Lower leg skin (tissue), 4 donors: ENCODE measurements around the gene ZNF621. TPM values are rescaled to one million over a fixed set of nuclear protein-coding genes. Genes with fewer than 3 reads are reported as not detected.
"Not testable (repeated sequence)": the region's sequence is repeated elsewhere in the genome, so short reads cannot be mapped to it uniquely, and the experiment has no call there.

Experiments
- DNase-seq, 2 donors: peaks; one replicate each; pipeline ENCODE4 v3.0.0-alpha.2; 2019; ENCODE audit warnings: low spot score in 2 of 2
- H3K4me3 ChIP-seq: fragments of 200-600 bp; sonication (generic); 2 replicates; pipeline ENCODE4 v1.5.1; 2017; ENCODE audit warnings: mild to moderate bottlenecking, low read depth; ENCODE audit not compliant: poor library complexity, severe bottlenecking
- CTCF ChIP-seq, 3 donors: fragments of 450-650 bp; IDR thresholded peaks; one replicate each; pipeline ENCODE4 v1.5.1; 2016; ENCODE audit warnings: antibody characterized with exemption in 3 of 3, mild to moderate bottlenecking in 3 of 3, moderate library complexity in 2 of 3
- POLR2A ChIP-seq, 2 donors: fragments of 450-650 bp; IDR thresholded peaks; one replicate each; pipeline ENCODE4 v1.6.1; 2016 to 2017; ENCODE audit warnings: antibody characterized with exemption in 2 of 2, mild to moderate bottlenecking in 1 of 2, moderate library complexity in 1 of 2
- WGBS, 2 donors: methylation state at CpG; one replicate each; pipeline ENCODE4 v1.1.5; 2018; 5-methylcytosine and 5-hydroxymethylcytosine counted together
- intact Hi-C: fragments of 100-400 bp; cut with DNase I; formaldehyde crosslinking; loops from one replicate; pipeline ENCODE4 v1.15.0; 2023; ENCODE audit warnings: low total_unique reads
- total RNA-seq, 4 donors: library from RNA; depleted of rRNA; stranded (reverse); fragments of >200 nt; gene quantifications; one replicate each; pipeline ENCODE4 v1.1.0, GENCODE V29; 2016

The ZNF621 gene
- total RNA-seq, 4 donors from 2014 or later: 7.8 to 13.9 (median 12.6) TPM

GRCh38 chr3:40546816-40547215 lies 22.1 kb downstream of the ZNF621 start:
- no peak overlapping the region for H3K4me3 ChIP-seq
- intact Hi-C loops: loop anchor here (5.0 kb wide), 1 partner anchor 1045 kb away; no protein-coding TSS in a partner anchor
- TF ChIP-seq CTCF (IDR thresholded peaks at IDR 0.05) (no peak), POLR2A (IDR thresholded peaks at IDR 0.05) (no peak)
- 27 to 29% methylated on average over 1 of the region's 1 CpG for whole genome bisulfite sequencing, 2 donors
- DNase-seq: no peak

- H3K4me3 ChIP-seq: no peak overlapping the region
- intact Hi-C loops: no loop called here
- WGBS, 2 donors: 96 to 100% methylated on average over 1 of the region's 1 CpG
- TF ChIP-seq POLR2A (IDR thresholded peaks at IDR 0.05) (no peak), CTCF (IDR thresholded peaks at IDR 0.05) (no peak)
- DNase-seq: no peak
These were observed 25.4 kb downstream of the ZNF621 start for GRCh38 chr3:40550167-40550566.

GRCh38 chr3:40557575-40558161 lies 32.9 kb downstream of the ZNF621 start:
- no peak for DNase-seq
- 77 to 78% methylated on average over 7 of the region's 7 CpGs for WGBS, 2 donors
- intact Hi-C loops: no loop called here
- TF ChIP-seq POLR2A (IDR thresholded peaks at IDR 0.05): no peak
- no peak for TF ChIP-seq CTCF (IDR thresholded peaks at IDR 0.05)
- no peak overlapping the region for H3K4me3 ChIP-seq

- intact Hi-C loops, DNase-seq, H3K4me3 ChIP-seq: not testable (repeated sequence)
- 87 to 88% methylated on average over 9 of the region's 9 CpGs for WGBS, 2 donors
These were observed 37.7 kb downstream of the ZNF621 start for GRCh38 chr3:40562482-40562881.

GRCh38 chr3:40565629-40566028 lies 40.9 kb downstream of the ZNF621 start:
- WGBS, 2 donors: 87 to 94% methylated on average over 5 of the region's 5 CpGs
- intact Hi-C loops: not testable (repeated sequence)

GRCh38 chr3:40566694-40567093 lies 41.9 kb downstream of the ZNF621 start:
- H3K4me3 ChIP-seq: no peak overlapping the region
- TF ChIP-seq POLR2A (IDR thresholded peaks at IDR 0.05) (no peak), CTCF (IDR thresholded peaks at IDR 0.05) (no peak)
- intact Hi-C loops: no loop called here
- no peak for DNase-seq
- 63 to 71% methylated on average over 4 of the region's 4 CpGs for WGBS, 2 donors

More at GRCh38 chr3:40565629-40566028, 40.9 kb downstream of the ZNF621 start:
- DNase-seq, H3K4me3 ChIP-seq: not testable (repeated sequence)

GRCh38 chr3:40572588-40572987 lies 47.8 kb downstream of the ZNF621 start:
- intact Hi-C loops: no loop called here
- TF ChIP-seq POLR2A (IDR thresholded peaks at IDR 0.05): no peak
- TF ChIP-seq CTCF (IDR thresholded peaks at IDR 0.05): no peak
- no peak overlapping the region for H3K4me3 ChIP-seq
- no peak for DNase-seq
- 28 to 50% methylated on average over 2 of the region's 2 CpGs for WGBS, 2 donors
